Sigmoid colon (tissue), 7 donors: ENCODE data around the gene MYO10. TPM values are rescaled to one million over a fixed set of nuclear protein-coding genes. Genes with fewer than 3 reads are reported as not detected.

Experiments used
- DNase-seq: peaks from one replicate; pipeline ENCODE4 v3.0.0-alpha.2; 2019
- H3K27ac ChIP-seq, 4 donors: fragments of 200-600 bp; sonication (generic); one replicate each; pipeline ENCODE4 v1.5.1; 2016 to 2019; ENCODE audit warnings: mild to moderate bottlenecking in 1 of 4
- H3K27me3 ChIP-seq, 3 donors: fragments of 200-600 bp; sonication (generic); one replicate each; pipeline ENCODE4 v1.5.1; 2019; ENCODE audit warnings: mild to moderate bottlenecking in 1 of 3
- H3K36me3 ChIP-seq, 4 donors: fragments of 200-600 bp; sonication (generic); one replicate each; pipeline ENCODE4 v1.5.1; 2016 to 2019
- H3K4me1 ChIP-seq, 4 donors: fragments of 200-600 bp; sonication (generic); one replicate each; pipeline ENCODE4 v1.5.1; 2017 to 2019
- H3K4me3 ChIP-seq, 4 donors: fragments of 200-600 bp; sonication (generic); one replicate each; pipeline ENCODE4 v1.5.1; 2017 to 2019; ENCODE audit warnings: mild to moderate bottlenecking in 2 of 4, moderate library complexity in 1 of 4
- H3K9me3 ChIP-seq, 4 donors: fragments of 200-600 bp in 3 of 4; sonication (generic) in 3 of 4; one replicate each; pipeline versions ENCODE4 v1.5.1 to v1.6.1; 2013 to 2019
- EP300 ChIP-seq, 4 donors: sonication (generic); formaldehyde crosslinking; IDR thresholded peaks; one replicate each; pipeline ENCODE4 v1.6.1; 2017; ENCODE audit warnings: antibody characterized with exemption in 4 of 4
- POLR2A ChIP-seq, 2 donors: fragments of 450-650 bp; IDR thresholded peaks; one replicate each; pipeline ENCODE4 v1.6.1; 2016; ENCODE audit warnings: antibody characterized with exemption in 2 of 2, mild to moderate bottlenecking in 2 of 2, moderate library complexity in 2 of 2
- POLR2AphosphoS5 ChIP-seq, 4 donors: sonication (generic); formaldehyde crosslinking; IDR thresholded peaks; one replicate each; pipeline ENCODE4 v1.6.1; 2017; ENCODE audit warnings: antibody characterized with exemption in 4 of 4
- WGBS, 2 donors: extraction: QIAGEN DNeasy Blood & Tissue Kit; methylation state at CpG; one replicate each; pipeline ENCODE4 v1.1.7; 2013; 5-methylcytosine and 5-hydroxymethylcytosine counted together
- intact Hi-C: fragments of 100-400 bp; cut with DNase I; formaldehyde crosslinking; loops from one replicate; pipeline ENCODE4 v1.15.1; 2023
- polyA plus RNA-seq, 3 donors: library from polyadenylated mRNA; stranded (reverse); fragments of 200-250 nt; gene quantifications; one replicate each; pipeline ENCODE4 v1.2.3, GENCODE V29; 2013
- total RNA-seq, 4 donors: library from RNA; depleted of rRNA; stranded (reverse); fragments of >200 nt; gene quantifications; one replicate each; pipeline ENCODE4 v1.1.0, GENCODE V29; 2016
- TF ChIP-seq, protein P1 (sequence below), 4 experiments: fragments of 450-650 bp in 3 of 4; fragments of 200-600 bp in 1 of 4; IDR thresholded peaks; one replicate each; pipeline ENCODE4 v1.5.1; 2016 to 2019; ENCODE audit warnings: antibody characterized with exemption in 4 of 4, mild to moderate bottlenecking in 3 of 4, moderate library complexity in 2 of 4
- donor health status: healthy with polysubstance abuse.
- donor health status: Bipolar disorder and iron deficiency.
- donor health status: healthy.

The MYO10 gene
- total and polyA plus RNA-seq, 7 donors = 3.9 to 20.3 (median 8.3) TPM

DNA sequence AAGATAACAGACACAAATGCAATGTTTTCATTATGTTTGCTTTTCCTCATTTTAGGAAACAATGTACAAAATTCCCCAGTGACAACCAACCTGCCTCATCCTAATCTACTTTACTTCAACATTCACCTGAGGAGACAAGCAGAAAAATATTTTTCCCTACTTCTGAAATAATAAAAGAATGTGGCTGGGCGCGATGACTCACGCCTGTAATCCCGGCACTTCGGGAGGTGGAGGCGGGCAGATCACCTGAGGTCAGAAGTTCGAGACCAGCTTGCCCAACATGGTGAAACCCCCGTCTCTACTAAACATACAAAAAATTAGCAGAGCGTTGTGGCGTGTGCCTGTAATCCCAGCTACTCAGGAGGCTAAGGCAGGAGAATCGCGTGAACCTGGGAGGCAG lies 36.9 kb downstream of the MYO10 start:
- H3K4me3 ChIP-seq = no peak overlapping the region
- DNase-seq = no peak
- intact Hi-C loops = no loop called here
- no peak overlapping the region for H3K27ac ChIP-seq
- H3K27me3 ChIP-seq = no peaks in the 10 kb centered on the region
- peaks cover 0 to 25% (median 21%) of the 10 kb centered on the region in 4 donors for H3K4me1 ChIP-seq
- TF ChIP-seq POLR2AphosphoS5 (IDR thresholded peaks at IDR 0.05) (no peak), EP300 (IDR thresholded peaks at IDR 0.05) (no peak), POLR2A (IDR thresholded peaks at IDR 0.05) (no peak)
- TF ChIP-seq, protein P1, sequence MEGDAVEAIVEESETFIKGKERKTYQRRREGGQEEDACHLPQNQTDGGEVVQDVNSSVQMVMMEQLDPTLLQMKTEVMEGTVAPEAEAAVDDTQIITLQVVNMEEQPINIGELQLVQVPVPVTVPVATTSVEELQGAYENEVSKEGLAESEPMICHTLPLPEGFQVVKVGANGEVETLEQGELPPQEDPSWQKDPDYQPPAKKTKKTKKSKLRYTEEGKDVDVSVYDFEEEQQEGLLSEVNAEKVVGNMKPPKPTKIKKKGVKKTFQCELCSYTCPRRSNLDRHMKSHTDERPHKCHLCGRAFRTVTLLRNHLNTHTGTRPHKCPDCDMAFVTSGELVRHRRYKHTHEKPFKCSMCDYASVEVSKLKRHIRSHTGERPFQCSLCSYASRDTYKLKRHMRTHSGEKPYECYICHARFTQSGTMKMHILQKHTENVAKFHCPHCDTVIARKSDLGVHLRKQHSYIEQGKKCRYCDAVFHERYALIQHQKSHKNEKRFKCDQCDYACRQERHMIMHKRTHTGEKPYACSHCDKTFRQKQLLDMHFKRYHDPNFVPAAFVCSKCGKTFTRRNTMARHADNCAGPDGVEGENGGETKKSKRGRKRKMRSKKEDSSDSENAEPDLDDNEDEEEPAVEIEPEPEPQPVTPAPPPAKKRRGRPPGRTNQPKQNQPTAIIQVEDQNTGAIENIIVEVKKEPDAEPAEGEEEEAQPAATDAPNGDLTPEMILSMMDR (IDR thresholded peaks at IDR 0.05) = no peak
- no peaks in the 10 kb centered on the region for H3K9me3 ChIP-seq
- 78 to 87% methylated on average over 12 of the region's 12 CpGs for WGBS, 2 donors
- no peaks in the 10 kb centered on the region for H3K36me3 ChIP-seq

- Histone ChIP-seq H3K36me3 (no peaks in the 10 kb centered on the region), H3K4me3 (no peak overlapping the region), H3K4me1 (peaks cover 0 to 18% (median 17%) of the 10 kb centered on the region in 4 donors), H3K9me3 (no peaks in the 10 kb centered on the region), H3K27ac (peak overlapping the region in 2 of 4 donors; percentile 33 to 39), H3K27me3 (no peaks in the 10 kb centered on the region)
- no peak for DNase-seq
- WGBS, 2 donors = 91 to 94% methylated on average over 6 of the region's 6 CpGs
- TF ChIP-seq EP300 (IDR thresholded peaks at IDR 0.05) = no peak
- TF ChIP-seq, protein P1 (IDR thresholded peaks at IDR 0.05) = no peak
- no peak for TF ChIP-seq POLR2AphosphoS5 (IDR thresholded peaks at IDR 0.05)
- no peak for TF ChIP-seq POLR2A (IDR thresholded peaks at IDR 0.05)
- intact Hi-C loops = no loop called here
Measured at GRCh38 chr5:16897800-16898199, 38.3 kb downstream of the MYO10 start.

DNA sequence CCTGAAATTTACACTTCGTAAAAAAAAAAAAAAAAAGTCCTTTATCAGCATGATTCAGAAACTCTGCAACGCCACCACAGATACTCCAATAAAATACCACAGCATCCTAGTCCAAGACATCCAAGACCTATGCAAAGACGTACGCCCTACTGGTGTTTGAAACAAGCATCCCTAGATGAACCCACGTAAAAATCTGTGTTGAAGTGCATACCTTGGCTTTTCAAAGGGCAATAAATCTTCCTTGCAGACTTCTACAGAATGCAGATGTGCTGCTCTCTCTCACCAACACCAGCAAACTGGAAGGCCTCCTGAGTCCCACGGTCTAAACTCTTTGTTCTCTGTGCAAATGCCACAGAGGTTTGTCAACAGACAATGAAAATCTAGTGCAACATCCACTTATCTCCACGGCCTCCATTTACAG lies 38.8 kb downstream of the MYO10 start:
- 15 to 43% methylated on average over 7 of the region's 7 CpGs for WGBS, 2 donors
- Histone ChIP-seq H3K27ac (peak overlapping the region in 2 of 4 donors; percentile 33 to 39), H3K4me3 (no peak overlapping the region), H3K36me3 (no peaks in the 10 kb centered on the region), H3K27me3 (no peaks in the 10 kb centered on the region), H3K4me1 (peaks cover 0 to 18% (median 16%) of the 10 kb centered on the region in 4 donors), H3K9me3 (no peaks in the 10 kb centered on the region)
- intact Hi-C loops = no loop called here
- no peak for DNase-seq
- TF ChIP-seq POLR2AphosphoS5 (IDR thresholded peaks at IDR 0.05) (peak in 1 of 4 donors; percentile 47), EP300 (IDR thresholded peaks at IDR 0.05) (peak in 1 of 4 donors; percentile 61), POLR2A (IDR thresholded peaks at IDR 0.05) (no peak)
- TF ChIP-seq, protein P1 (IDR thresholded peaks at IDR 0.05) = no peak

DNA sequence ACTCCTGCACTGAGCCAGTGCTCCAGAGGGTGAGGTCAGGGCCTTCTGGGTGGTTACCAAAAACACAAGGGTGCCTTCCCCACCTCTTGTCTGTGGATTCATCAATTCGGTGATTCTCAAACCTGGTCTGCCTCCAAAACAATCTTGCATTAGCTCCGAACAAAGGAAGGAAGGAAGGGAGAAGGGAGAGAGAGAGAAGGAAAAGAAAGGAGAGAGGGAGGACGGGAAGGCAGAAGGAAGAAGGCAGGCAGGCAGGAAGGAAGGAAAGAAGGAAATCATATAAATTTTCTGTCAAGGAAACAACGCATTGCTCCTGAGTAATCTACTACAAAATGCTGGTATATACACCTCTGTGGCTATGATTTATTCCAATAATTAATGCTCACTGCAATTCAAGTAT lies 39.3 kb downstream of the MYO10 start:
- no peak overlapping the region for H3K4me3 ChIP-seq
- H3K27me3 ChIP-seq = no peaks in the 10 kb centered on the region
- TF ChIP-seq POLR2AphosphoS5 (IDR thresholded peaks at IDR 0.05) (no peak), POLR2A (IDR thresholded peaks at IDR 0.05) (no peak), EP300 (IDR thresholded peaks at IDR 0.05) (no peak)
- TF ChIP-seq, protein P1 (IDR thresholded peaks at IDR 0.05) = no peak
- WGBS, 2 donors = 22 to 60% methylated on average over 4 of the region's 4 CpGs
- intact Hi-C loops = no loop called here
- peak overlapping the region in 1 of 4 donors; percentile 14 for H3K27ac ChIP-seq
- H3K4me1 ChIP-seq = peaks cover 0 to 18% (median 16%) of the 10 kb centered on the region in 4 donors
- no peak for DNase-seq
- no peaks in the 10 kb centered on the region for H3K36me3 ChIP-seq
- no peaks in the 10 kb centered on the region for H3K9me3 ChIP-seq
